Neutrophil (primary cell): ENCODE data around the gene PIP4K2A.

Experiments
- H3K27ac ChIP-seq: fragments of 200-600 bp; sonication (generic); 2 replicates; pipeline ENCODE4 v1.5.1; 2016; ENCODE audit warnings: mild to moderate bottlenecking, moderate library complexity
- H3K27me3 ChIP-seq: fragments of 200-600 bp; sonication (generic); 2 replicates; pipeline ENCODE4 v1.6.0; 2016; ENCODE audit warnings: mild to moderate bottlenecking
- H3K36me3 ChIP-seq: fragments of 200-600 bp; sonication (generic); 2 replicates; pipeline ENCODE4 v1.5.1; 2017
- H3K4me1 ChIP-seq, 2 experiments: fragments of 200-600 bp in 1 of 2; sonication (generic) in 1 of 2; 1 replicate in 1 of 2; 2 replicates in 1 of 2; pipeline versions ENCODE4 v1.5.1 to v1.6.1; 2013 to 2016; ENCODE audit warnings: low read depth in 1 of 2, low read length in 1 of 2, mild to moderate bottlenecking in 1 of 2, moderate library complexity in 1 of 2; ENCODE audit not compliant: control insufficient read depth in 1 of 2, insufficient read depth in 1 of 2
- H3K4me3 ChIP-seq, 2 experiments: fragments of 200-600 bp in 1 of 2; sonication (generic) in 1 of 2; 1 replicate in 1 of 2; 2 replicates in 1 of 2; pipeline ENCODE4 v1.5.1; 2013 to 2016; ENCODE audit warnings: low read depth in 1 of 2, low read length in 1 of 2, mild to moderate bottlenecking in 1 of 2, moderate library complexity in 1 of 2
- H3K9me3 ChIP-seq: fragments of 200-600 bp; sonication (generic); 2 replicates; pipeline ENCODE4 v1.5.1; 2016
- CTCF ChIP-seq: fragments of 200-600 bp; sonication (generic); IDR thresholded peaks from 2 replicates; pipeline ENCODE4 v1.5.1; 2016; ENCODE audit warnings: antibody characterized with exemption

The PIP4K2A gene

GRCh38 chr10:22629126-22629525 lies 85.3 kb downstream of the PIP4K2A start:
- H3K27ac ChIP-seq: peak overlapping the region; percentile 88
- no peak overlapping the region for H3K4me3 ChIP-seq
- H3K4me1 ChIP-seq: peaks cover 31 to 40% of the 10 kb centered on the region in 2 experiments
- H3K27me3 ChIP-seq: no peaks in the 10 kb centered on the region
- H3K36me3 ChIP-seq: no peaks in the 10 kb centered on the region
- no peaks in the 10 kb centered on the region for H3K9me3 ChIP-seq
- no peak for TF ChIP-seq CTCF

GRCh38 chr10:22628309-22628708 lies 86.1 kb downstream of the PIP4K2A start:
- H3K9me3 ChIP-seq: no peaks in the 10 kb centered on the region
- H3K36me3 ChIP-seq: no peaks in the 10 kb centered on the region
- H3K4me1 ChIP-seq: peaks cover 39 to 48% of the 10 kb centered on the region in 2 experiments
- H3K4me3 ChIP-seq: no peak overlapping the region
- no peak overlapping the region for H3K27ac ChIP-seq
- no peak for TF ChIP-seq CTCF
- no peaks in the 10 kb centered on the region for H3K27me3 ChIP-seq

GRCh38 chr10:22626784-22627183 lies 87.6 kb downstream of the PIP4K2A start:
- Histone ChIP-seq H3K4me1 (peaks cover 37 to 44% of the 10 kb centered on the region in 2 experiments), H3K9me3 (no peaks in the 10 kb centered on the region), H3K27ac (no peak overlapping the region), H3K27me3 (no peaks in the 10 kb centered on the region), H3K4me3 (no peak overlapping the region), H3K36me3 (no peaks in the 10 kb centered on the region)
- TF ChIP-seq CTCF: no peak

GRCh38 chr10:22625516-22626290 lies 88.7 kb downstream of the PIP4K2A start:
- Histone ChIP-seq H3K9me3 (no peaks in the 10 kb centered on the region), H3K4me1 (peaks cover 26 to 33% of the 10 kb centered on the region in 2 experiments), H3K36me3 (no peaks in the 10 kb centered on the region), H3K27me3 (no peaks in the 10 kb centered on the region), H3K4me3 (no peak overlapping the region), H3K27ac (peak overlapping the region; percentile 5)
- no peak for TF ChIP-seq CTCF

- Histone ChIP-seq H3K9me3 (no peaks in the 10 kb centered on the region), H3K27ac (peak overlapping the region; percentile 43), H3K4me1 (peaks cover 14 to 19% of the 10 kb centered on the region in 2 experiments), H3K4me3 (no peak overlapping the region), H3K27me3 (no peaks in the 10 kb centered on the region), H3K36me3 (no peaks in the 10 kb centered on the region)
- TF ChIP-seq CTCF: no peak
Observed at GRCh38 chr10:22624287-22624738, 90.1 kb downstream of the PIP4K2A start.
